Large intestine (tissue), 3 donors: ENCODE data around the gene DRD2. TPM values are rescaled to one million over a fixed set of nuclear protein-coding genes. Genes with fewer than 3 reads are reported as not detected.

ENCODE experiments used
- DNase-seq, 2 donors: peaks; one replicate each; pipeline versions ENCODE4 v3.0.0 to v3.0.0-alpha.2; 2013
- H3K27ac ChIP-seq: one replicate; pipeline ENCODE4 v1.5.1; 2013; ENCODE audit warnings: low read length
- H3K27me3 ChIP-seq: 2 replicates; pipeline ENCODE4 v1.6.1; 2013; ENCODE audit warnings: low read length; ENCODE audit not compliant: control insufficient read depth, insufficient read depth
- H3K36me3 ChIP-seq: 2 replicates; pipeline ENCODE4 v1.6.1; 2013; ENCODE audit warnings: low read length; ENCODE audit not compliant: control insufficient read depth, insufficient read depth
- H3K4me1 ChIP-seq: one replicate; pipeline ENCODE4 v1.6.1; 2013; ENCODE audit warnings: low read length; ENCODE audit not compliant: control insufficient read depth, insufficient read depth
- H3K4me3 ChIP-seq: one replicate; pipeline ENCODE4 v1.5.1; 2013; ENCODE audit warnings: low read length
- H3K9me3 ChIP-seq: one replicate; pipeline ENCODE4 v1.6.1; 2013; ENCODE audit warnings: mild to moderate bottlenecking, low read depth, low read length, moderate library complexity; ENCODE audit not compliant: control insufficient read depth
- WGBS: methylation state at CpG from one replicate; pipeline ENCODE4 v1.1.5; 2013; ENCODE audit warnings: low lambda C conversion rate; ENCODE audit not compliant: insufficient coverage; 5-methylcytosine and 5-hydroxymethylcytosine counted together
- polyA plus RNA-seq: library from polyadenylated mRNA; unstranded; fragments of 120-200 nt; gene quantifications from one replicate; pipeline ENCODE4 v1.2.1, GENCODE V29; 2013

The DRD2 gene
- polyA plus RNA-seq, 1 donor = 0.66 TPM

GRCh38 chr11:113446938-113447337 lies 28.3 kb downstream of the DRD2 start:
- WGBS = no CpG with 5 or more reads among the region's 6 CpGs
- DNase-seq = no peak
- Histone ChIP-seq H3K9me3 (no peaks in the 10 kb centered on the region), H3K4me3 (no peak overlapping the region), H3K27me3 (peaks cover 10% of the 10 kb centered on the region), H3K27ac (no peak overlapping the region), H3K4me1 (no peaks in the 10 kb centered on the region), H3K36me3 (no peaks in the 10 kb centered on the region)

DNA sequence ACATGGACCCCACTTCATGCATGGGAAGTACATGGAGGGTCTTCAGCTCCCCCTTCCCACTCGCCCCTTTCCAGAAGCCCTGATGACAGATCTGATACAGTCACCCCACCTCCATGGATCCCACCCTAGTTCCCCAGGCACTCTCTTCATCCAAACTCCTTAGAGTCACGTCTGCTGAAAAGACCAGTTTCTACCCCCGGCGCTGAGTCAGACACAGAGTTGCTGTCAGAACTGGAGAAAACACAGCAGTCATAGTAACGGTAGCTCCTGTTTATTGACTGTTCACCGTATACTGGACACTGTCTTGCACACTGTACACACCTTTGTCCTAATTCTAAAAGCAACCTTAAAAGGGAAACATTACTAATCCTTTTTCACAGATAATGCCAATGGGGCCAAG lies 29.1 kb downstream of the DRD2 start:
- Histone ChIP-seq H3K9me3 (no peaks in the 10 kb centered on the region), H3K27me3 (peaks cover 10% of the 10 kb centered on the region), H3K4me1 (no peaks in the 10 kb centered on the region), H3K4me3 (no peak overlapping the region), H3K36me3 (no peaks in the 10 kb centered on the region), H3K27ac (no peak overlapping the region)
- no CpG with 5 or more reads among the region's 6 CpGs for WGBS
- DNase-seq = no peak

- no peaks in the 10 kb centered on the region for H3K9me3 ChIP-seq
- DNase-seq = no peak
- WGBS = 40% methylated on average over 1 of the region's 7 CpGs
- H3K27ac ChIP-seq = no peak overlapping the region
- H3K36me3 ChIP-seq = no peaks in the 10 kb centered on the region
- H3K4me1 ChIP-seq = no peaks in the 10 kb centered on the region
- no peak overlapping the region for H3K4me3 ChIP-seq
- peaks cover 10% of the 10 kb centered on the region for H3K27me3 ChIP-seq
These were observed 30.6 kb downstream of the DRD2 start for GRCh38 chr11:113444502-113445123.

DNA sequence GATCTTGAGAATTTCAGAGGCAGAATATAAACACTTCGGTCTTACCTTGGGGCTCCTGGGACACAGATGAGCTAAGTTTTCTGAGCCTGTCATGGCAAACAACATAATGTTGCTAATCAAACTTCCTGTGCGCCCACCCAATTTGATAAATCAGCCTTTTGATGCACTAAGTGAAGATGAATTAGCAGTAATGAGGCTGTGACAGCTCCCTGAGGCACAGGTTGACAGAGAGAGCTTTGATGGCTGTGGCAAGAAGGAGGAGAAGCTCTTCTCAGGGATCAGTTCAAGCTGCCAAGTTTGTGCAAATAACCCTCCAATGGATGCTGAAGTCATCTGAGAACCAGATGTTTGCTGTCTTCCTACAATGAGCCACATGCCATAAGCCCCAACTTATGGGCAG lies 34.4 kb downstream of the DRD2 start:
- no peaks in the 10 kb centered on the region for H3K36me3 ChIP-seq
- no CpG with 5 or more reads among the region's 2 CpGs for WGBS
- no peaks in the 10 kb centered on the region for H3K4me1 ChIP-seq
- no peak overlapping the region for H3K27ac ChIP-seq
- peaks cover 10% of the 10 kb centered on the region for H3K27me3 ChIP-seq
- H3K4me3 ChIP-seq = no peak overlapping the region
- H3K9me3 ChIP-seq = no peaks in the 10 kb centered on the region
- no peak for DNase-seq

DNA sequence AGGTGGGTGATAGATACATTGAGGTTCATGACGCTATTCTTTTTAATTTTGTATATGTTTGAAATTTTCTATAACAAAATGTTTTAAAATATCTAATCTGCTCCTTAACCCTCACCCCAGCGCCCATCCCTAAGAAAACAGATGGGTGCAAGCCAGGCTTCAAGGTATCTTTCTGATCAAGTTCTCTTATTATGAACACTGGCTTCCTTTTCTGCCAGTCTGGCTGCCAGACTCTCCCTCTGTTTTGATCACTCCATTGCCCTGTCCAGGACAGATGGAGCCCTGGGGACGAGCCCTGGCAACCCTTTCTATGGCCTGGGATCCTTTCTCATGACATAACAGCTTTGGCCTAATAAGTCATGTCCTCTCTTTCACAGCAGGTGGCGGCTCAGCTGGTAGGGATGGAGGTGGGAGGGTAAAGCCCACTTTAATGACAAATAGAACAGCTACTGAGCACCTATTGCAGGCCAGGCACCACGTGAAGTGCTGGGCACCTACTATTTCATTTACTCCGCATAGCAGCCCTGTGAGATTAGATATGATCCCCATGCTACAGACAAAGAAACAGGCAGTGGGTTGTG lies 38.4 kb downstream of the DRD2 start:
- H3K27ac ChIP-seq = no peak overlapping the region
- no peak for DNase-seq
- H3K4me1 ChIP-seq = no peaks in the 10 kb centered on the region
- no peaks in the 10 kb centered on the region for H3K36me3 ChIP-seq
- WGBS = 83% methylated on average over 1 of the region's 6 CpGs
- peaks cover 3% of the 10 kb centered on the region for H3K27me3 ChIP-seq
- H3K4me3 ChIP-seq = no peak overlapping the region
- no peaks in the 10 kb centered on the region for H3K9me3 ChIP-seq

GRCh38 chr11:113435190-113435968 lies 39.8 kb downstream of the DRD2 start:
- no peak overlapping the region for H3K27ac ChIP-seq
- H3K4me3 ChIP-seq = no peak overlapping the region
- no peaks in the 10 kb centered on the region for H3K4me1 ChIP-seq
- WGBS = no CpG with 5 or more reads among the region's 8 CpGs
- no peaks in the 10 kb centered on the region for H3K36me3 ChIP-seq
- H3K9me3 ChIP-seq = no peaks in the 10 kb centered on the region
- DNase-seq = no peak
- H3K27me3 ChIP-seq = peaks cover 3% of the 10 kb centered on the region

- H3K27ac ChIP-seq = no peak overlapping the region
- H3K27me3 ChIP-seq = peaks cover 3% of the 10 kb centered on the region
- H3K9me3 ChIP-seq = no peaks in the 10 kb centered on the region
- DNase-seq = no peak
- H3K4me1 ChIP-seq = no peaks in the 10 kb centered on the region
- WGBS = no CpG with 5 or more reads among the region's 4 CpGs
- no peaks in the 10 kb centered on the region for H3K36me3 ChIP-seq
- no peak overlapping the region for H3K4me3 ChIP-seq
These were observed 43.5 kb downstream of the DRD2 start for GRCh38 chr11:113431746-113432145.

DNA sequence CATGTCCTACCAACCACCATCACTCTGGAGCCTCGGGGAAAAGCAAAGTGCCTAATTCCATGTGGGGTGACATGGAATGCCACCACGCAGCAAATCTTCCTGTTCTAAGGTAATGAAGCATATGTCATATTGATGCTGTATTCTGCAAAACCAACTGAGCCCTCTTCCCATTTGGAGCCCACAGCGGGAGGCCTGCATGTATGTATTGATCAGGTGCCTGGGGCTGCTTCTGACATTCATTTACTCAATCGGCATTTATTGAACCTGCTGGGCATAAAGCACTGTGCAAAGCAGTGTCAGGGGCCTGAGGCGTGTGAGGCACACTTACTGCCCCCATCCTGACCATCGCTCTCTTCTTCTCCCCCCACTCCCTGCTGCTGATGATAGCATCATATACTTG lies 48.5 kb downstream of the DRD2 start:
- no CpG with 5 or more reads among the region's 6 CpGs for WGBS
- H3K9me3 ChIP-seq = no peaks in the 10 kb centered on the region
- H3K4me1 ChIP-seq = no peaks in the 10 kb centered on the region
- no peak overlapping the region for H3K4me3 ChIP-seq
- DNase-seq = no peak
- H3K27me3 ChIP-seq = no peaks in the 10 kb centered on the region
- no peaks in the 10 kb centered on the region for H3K36me3 ChIP-seq
- H3K27ac ChIP-seq = no peak overlapping the region

GRCh38 chr11:113420808-113421207 lies 54.4 kb downstream of the DRD2 start:
- H3K4me1 ChIP-seq = no peaks in the 10 kb centered on the region
- no peak overlapping the region for H3K4me3 ChIP-seq
- H3K9me3 ChIP-seq = no peaks in the 10 kb centered on the region
- no peak for DNase-seq
- no peaks in the 10 kb centered on the region for H3K36me3 ChIP-seq
- no peak overlapping the region for H3K27ac ChIP-seq
- H3K27me3 ChIP-seq = peaks cover 3% of the 10 kb centered on the region
- WGBS = no CpG with 5 or more reads among the region's 2 CpGs

DNA sequence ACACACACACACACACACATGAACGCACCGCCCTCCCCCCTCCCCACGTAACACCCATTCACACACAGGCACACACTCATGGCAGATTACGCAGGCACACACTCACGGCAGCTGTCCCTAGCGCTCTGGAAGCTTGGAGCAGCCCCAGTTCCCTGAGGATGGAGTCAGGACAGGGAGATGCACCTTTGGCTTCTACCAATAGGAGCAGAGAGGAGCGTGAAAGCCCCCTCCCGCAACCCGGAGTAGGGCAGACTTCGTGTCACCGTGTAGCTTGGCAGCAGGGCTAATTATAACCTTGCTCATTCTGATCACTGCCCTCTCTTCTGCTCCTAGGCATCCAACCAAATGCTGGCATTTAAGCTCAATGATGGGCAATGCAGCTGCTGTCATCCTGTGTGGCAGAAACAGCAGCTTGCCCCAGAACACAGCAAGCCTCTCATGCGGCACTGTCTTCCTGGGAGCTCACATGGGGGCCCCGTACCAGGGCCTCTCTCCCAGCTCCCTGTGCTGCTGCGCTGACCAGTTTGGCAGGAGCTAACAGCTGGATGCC lies 55.7 kb downstream of the DRD2 start:
- H3K27me3 ChIP-seq = peaks cover 3% of the 10 kb centered on the region
- no peak overlapping the region for H3K4me3 ChIP-seq
- H3K27ac ChIP-seq = no peak overlapping the region
- no peaks in the 10 kb centered on the region for H3K36me3 ChIP-seq
- no peak for DNase-seq
- no CpG with 5 or more reads among the region's 14 CpGs for WGBS
- no peaks in the 10 kb centered on the region for H3K4me1 ChIP-seq
- H3K9me3 ChIP-seq = no peaks in the 10 kb centered on the region
